ENCODE measurements around the gene NHLH1.

GRCh38 chr1:160357286-160358002, 9.4 kb upstream of the NHLH1 start:
- TF ChIP-seq TAF1 (IDR thresholded peaks at IDR 0.05; ENCODE audit: borderline replicate concordance, insufficient read depth, low read length) (no peak), SIN3A (IDR thresholded peaks at IDR 0.05; ENCODE audit: borderline replicate concordance, insufficient read depth, low read length) (no peak), POLR2AphosphoS5 (IDR thresholded peaks at IDR 0.05; ENCODE audit: low read depth, low read length) (no peak)
